OCI-LY3 (cell line): ENCODE results near the gene CELF2.

Experiments
- EZH2phosphoT487 ChIP-seq: fragments of 200-600 bp; shearing (Covaris generic); IDR thresholded peaks from 2 replicates; pipeline ENCODE4 v1.6.1; 2018; ENCODE audit warnings: antibody characterized with exemption, mixed run types, low read depth
- TF ChIP-seq, protein P1 (sequence below): fragments of 200-600, 300-600 bp; sonication (generic); IDR thresholded peaks from 2 replicates; pipeline ENCODE4 v1.5.1; 2014; ENCODE audit warnings: antibody characterized with exemption, low read length, low read depth

DNA sequence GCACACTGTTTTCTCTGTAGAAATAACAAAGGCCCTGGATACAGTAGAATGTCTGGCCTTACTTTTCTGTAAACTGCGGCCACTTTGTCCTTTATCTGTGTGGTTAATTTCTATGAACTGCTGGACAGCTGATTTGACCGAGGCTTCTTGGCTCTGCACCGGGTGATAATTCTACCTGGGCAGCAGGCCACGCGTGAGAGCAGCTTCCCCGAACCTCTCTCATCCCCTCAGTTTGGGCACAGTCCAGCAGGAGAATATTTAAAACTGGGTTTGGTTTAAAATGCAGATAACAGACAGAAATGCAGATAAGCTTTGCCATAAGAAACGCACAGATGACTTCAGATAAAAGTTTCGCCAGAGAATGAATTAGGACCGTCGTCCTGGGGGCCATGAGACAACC is 81.0 kb downstream of the CELF2 start:
- TF ChIP-seq, protein P1, sequence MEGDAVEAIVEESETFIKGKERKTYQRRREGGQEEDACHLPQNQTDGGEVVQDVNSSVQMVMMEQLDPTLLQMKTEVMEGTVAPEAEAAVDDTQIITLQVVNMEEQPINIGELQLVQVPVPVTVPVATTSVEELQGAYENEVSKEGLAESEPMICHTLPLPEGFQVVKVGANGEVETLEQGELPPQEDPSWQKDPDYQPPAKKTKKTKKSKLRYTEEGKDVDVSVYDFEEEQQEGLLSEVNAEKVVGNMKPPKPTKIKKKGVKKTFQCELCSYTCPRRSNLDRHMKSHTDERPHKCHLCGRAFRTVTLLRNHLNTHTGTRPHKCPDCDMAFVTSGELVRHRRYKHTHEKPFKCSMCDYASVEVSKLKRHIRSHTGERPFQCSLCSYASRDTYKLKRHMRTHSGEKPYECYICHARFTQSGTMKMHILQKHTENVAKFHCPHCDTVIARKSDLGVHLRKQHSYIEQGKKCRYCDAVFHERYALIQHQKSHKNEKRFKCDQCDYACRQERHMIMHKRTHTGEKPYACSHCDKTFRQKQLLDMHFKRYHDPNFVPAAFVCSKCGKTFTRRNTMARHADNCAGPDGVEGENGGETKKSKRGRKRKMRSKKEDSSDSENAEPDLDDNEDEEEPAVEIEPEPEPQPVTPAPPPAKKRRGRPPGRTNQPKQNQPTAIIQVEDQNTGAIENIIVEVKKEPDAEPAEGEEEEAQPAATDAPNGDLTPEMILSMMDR = no peak
- TF ChIP-seq EZH2phosphoT487 = no peak
